ENCODE data around the gene RNF223.
A peak's percentile ranks its signal among the peaks of the same experiment; 100 is the strongest.
"Not testable (repeated sequence)": the region's sequence is repeated elsewhere in the genome, so short reads cannot be mapped to it uniquely, and the experiment has no call there.

The RNF223 gene

GRCh38 chr1:1067284-1067859 lies 6.7 kb downstream of the RNF223 start:
- Mint-ChIP-seq H3K4me3 (no peak overlapping the region), H3K27ac (no peak overlapping the region), H3K36me3 (ENCODE audit: low read depth) (no peaks in the 10 kb centered on the region), H3K9me3 (no peaks in the 10 kb centered on the region), H3K27me3 (peaks cover 59% of the 10 kb centered on the region), H3K4me1 (ENCODE audit: low read depth) (peaks cover 42% of the 10 kb centered on the region)
- intact Hi-C loops (cut with micrococcal nuclease), result no loop called here

- peaks cover 47% of the 10 kb centered on the region for H3K4me1 Mint-ChIP-seq (ENCODE audit: low read depth)
- no peaks in the 10 kb centered on the region for H3K9me3 Mint-ChIP-seq
- peaks cover 65% of the 10 kb centered on the region for H3K27me3 Mint-ChIP-seq
- no peak overlapping the region for H3K4me3 Mint-ChIP-seq
- intact Hi-C loops (cut with micrococcal nuclease), result no loop called here
- H3K36me3 Mint-ChIP-seq (ENCODE audit: low read depth), result no peaks in the 10 kb centered on the region
- no peak overlapping the region for H3K27ac Mint-ChIP-seq
Observed at GRCh38 chr1:1066403-1067283, 7.5 kb downstream of the RNF223 start.

- not testable (repeated sequence) for H3K4me3 Mint-ChIP-seq; H3K27ac Mint-ChIP-seq; H3K36me3 Mint-ChIP-seq (ENCODE audit: low read depth); H3K9me3 Mint-ChIP-seq
- H3K27me3 Mint-ChIP-seq, result peaks cover 69% of the 10 kb centered on the region
- intact Hi-C loops (cut with micrococcal nuclease), result loop anchor here (2.0 kb wide), 1 partner anchor 81 kb away; no protein-coding TSS in a partner anchor
- H3K4me1 Mint-ChIP-seq (ENCODE audit: low read depth), result peaks cover 49% of the 10 kb centered on the region
Observed at GRCh38 chr1:1065940-1066304, 8.2 kb downstream of the RNF223 start.

- Mint-ChIP-seq H3K27me3 (peaks cover 67% of the 10 kb centered on the region), H3K27ac (no peak overlapping the region), H3K4me1 (ENCODE audit: low read depth) (peaks cover 55% of the 10 kb centered on the region), H3K4me3 (no peak overlapping the region), H3K36me3 (ENCODE audit: low read depth) (no peaks in the 10 kb centered on the region), H3K9me3 (no peaks in the 10 kb centered on the region)
- intact Hi-C loops (cut with micrococcal nuclease), result loop anchor here (2.0 kb wide), 1 partner anchor 81 kb away; no protein-coding TSS in a partner anchor
Observed at GRCh38 chr1:1065265-1065939, 8.7 kb downstream of the RNF223 start.

- Mint-ChIP-seq H3K4me1 (ENCODE audit: low read depth) (peaks cover 56% of the 10 kb centered on the region), H3K27ac (no peak overlapping the region), H3K36me3 (ENCODE audit: low read depth) (no peaks in the 10 kb centered on the region), H3K4me3 (peak overlapping the region; percentile 17), H3K9me3 (no peaks in the 10 kb centered on the region), H3K27me3 (peaks cover 66% of the 10 kb centered on the region)
- intact Hi-C loops (cut with micrococcal nuclease), result loop anchor here (2.0 kb wide), 1 partner anchor 79 kb away; no protein-coding TSS in a partner anchor
Observed at GRCh38 chr1:1063945-1064831, 9.9 kb downstream of the RNF223 start.

- Mint-ChIP-seq H3K4me3 (no peak overlapping the region), H3K36me3 (ENCODE audit: low read depth) (no peaks in the 10 kb centered on the region), H3K4me1 (ENCODE audit: low read depth) (peaks cover 62% of the 10 kb centered on the region), H3K9me3 (no peaks in the 10 kb centered on the region), H3K27ac (no peak overlapping the region), H3K27me3 (peaks cover 69% of the 10 kb centered on the region)
- intact Hi-C loops (cut with micrococcal nuclease), result no loop called here
Observed at GRCh38 chr1:1063261-1063944, 10.7 kb downstream of the RNF223 start.

- intact Hi-C loops (cut with micrococcal nuclease), result no loop called here
- Mint-ChIP-seq H3K27ac (no peak overlapping the region), H3K9me3 (no peaks in the 10 kb centered on the region), H3K4me1 (ENCODE audit: low read depth) (peaks cover 64% of the 10 kb centered on the region), H3K4me3 (peak overlapping the region; percentile 17), H3K36me3 (ENCODE audit: low read depth) (no peaks in the 10 kb centered on the region), H3K27me3 (peaks cover 69% of the 10 kb centered on the region)
Observed at GRCh38 chr1:1062348-1063163, 11.6 kb downstream of the RNF223 start.

GRCh38 chr1:1061682-1062345 lies 12.3 kb downstream of the RNF223 start:
- Mint-ChIP-seq H3K36me3 (ENCODE audit: low read depth) (no peaks in the 10 kb centered on the region), H3K27ac (no peak overlapping the region), H3K27me3 (peaks cover 72% of the 10 kb centered on the region), H3K4me1 (ENCODE audit: low read depth) (peaks cover 64% of the 10 kb centered on the region), H3K4me3 (peak overlapping the region; percentile 17), H3K9me3 (no peaks in the 10 kb centered on the region)
- intact Hi-C loops (cut with micrococcal nuclease), result no loop called here

- Mint-ChIP-seq H3K9me3 (no peaks in the 10 kb centered on the region), H3K4me1 (ENCODE audit: low read depth) (peaks cover 58% of the 10 kb centered on the region), H3K27ac (no peak overlapping the region), H3K4me3 (peak overlapping the region; percentile 54), H3K36me3 (ENCODE audit: low read depth) (peaks cover 2% of the 10 kb centered on the region), H3K27me3 (peaks cover 78% of the 10 kb centered on the region)
- intact Hi-C loops (cut with micrococcal nuclease), result no loop called here
Observed at GRCh38 chr1:1060281-1061000, 13.7 kb downstream of the RNF223 start.

GRCh38 chr1:1059494-1060280 lies 14.4 kb downstream of the RNF223 start:
- no peaks in the 10 kb centered on the region for H3K9me3 Mint-ChIP-seq
- peaks cover 75% of the 10 kb centered on the region for H3K27me3 Mint-ChIP-seq
- peaks cover 9% of the 10 kb centered on the region for H3K36me3 Mint-ChIP-seq (ENCODE audit: low read depth)
- H3K4me3 Mint-ChIP-seq, result peak overlapping the region; percentile 70
- H3K4me1 Mint-ChIP-seq (ENCODE audit: low read depth), result peaks cover 54% of the 10 kb centered on the region
- intact Hi-C loops (cut with micrococcal nuclease), result no loop called here
- no peak overlapping the region for H3K27ac Mint-ChIP-seq

- H3K36me3 Mint-ChIP-seq (ENCODE audit: low read depth), result peaks cover 14% of the 10 kb centered on the region
- no peaks in the 10 kb centered on the region for H3K9me3 Mint-ChIP-seq
- H3K27ac Mint-ChIP-seq, result no peak overlapping the region
- H3K4me3 Mint-ChIP-seq, result peak overlapping the region; percentile 70
- H3K27me3 Mint-ChIP-seq, result peaks cover 70% of the 10 kb centered on the region
- intact Hi-C loops (cut with micrococcal nuclease), result no loop called here
- peaks cover 49% of the 10 kb centered on the region for H3K4me1 Mint-ChIP-seq (ENCODE audit: low read depth)
Observed at GRCh38 chr1:1058921-1059493, 15.1 kb downstream of the RNF223 start.

All from dendritic cell treated with granulocyte-macrophage colony-stimulating factor and Interleukin-4, amounts not matched to agents 40 ng/mL and 50 ng/mL, for 4 days (primary cell).